ENCODE measurements around the gene TTC7B.
"Not testable (repeated sequence)": the region's sequence is repeated elsewhere in the genome, so short reads cannot be mapped to it uniquely, and the experiment has no call there.

The TTC7B gene

GRCh38 chr14:90536511-90537191 lies 279.6 kb downstream of the TTC7B start:
- no peak for DNase-seq

GRCh38 chr14:90536092-90536491 lies 280.1 kb downstream of the TTC7B start:
- DNase-seq = no peak

- DNase-seq = no peak
Observed at GRCh38 chr14:90535556-90536090, 280.6 kb downstream of the TTC7B start.

GRCh38 chr14:90534838-90535555 lies 281.2 kb downstream of the TTC7B start:
- DNase-seq = no peak

- DNase-seq = no peak
Observed at GRCh38 chr14:90534091-90534837, 282.0 kb downstream of the TTC7B start.

- DNase-seq = no peak
Observed at GRCh38 chr14:90533591-90534021, 282.6 kb downstream of the TTC7B start.

GRCh38 chr14:90532826-90533525 lies 283.3 kb downstream of the TTC7B start:
- no peak for DNase-seq

- no peak for DNase-seq
Observed at GRCh38 chr14:90531497-90531896, 284.7 kb downstream of the TTC7B start.

- no peak for DNase-seq
Observed at GRCh38 chr14:90530523-90530922, 285.7 kb downstream of the TTC7B start.

GRCh38 chr14:90527978-90528377 lies 288.3 kb downstream of the TTC7B start:
- no peak for DNase-seq

- DNase-seq = not testable (repeated sequence)
Observed at GRCh38 chr14:90526536-90526935, 289.7 kb downstream of the TTC7B start.

- not testable (repeated sequence) for DNase-seq
Observed at GRCh38 chr14:90525353-90526028, 290.7 kb downstream of the TTC7B start.

GRCh38 chr14:90523961-90524875 lies 292.0 kb downstream of the TTC7B start:
- no peak for DNase-seq

- no peak for DNase-seq
Observed at GRCh38 chr14:90523544-90523943, 292.7 kb downstream of the TTC7B start.

GRCh38 chr14:90522571-90523191 lies 293.5 kb downstream of the TTC7B start:
- DNase-seq = peak; percentile 96

GRCh38 chr14:90521930-90522483 lies 294.2 kb downstream of the TTC7B start:
- DNase-seq = no peak

- no peak for DNase-seq
Observed at GRCh38 chr14:90521084-90521929, 294.9 kb downstream of the TTC7B start.

GRCh38 chr14:90520326-90520725 lies 295.9 kb downstream of the TTC7B start:
- DNase-seq = no peak

- no peak for DNase-seq
Observed at GRCh38 chr14:90519262-90519920, 296.8 kb downstream of the TTC7B start.

Data from NCI-H187 treated with DMSO at 0.1 percent for 48 hours (cell line).